HCT116 (cell line): Measurements from ENCODE around the gene DBR1. TPM values are rescaled to one million over a fixed set of nuclear protein-coding genes. Genes with fewer than 3 reads are reported as not detected.
A peak's percentile ranks its signal among the peaks of the same experiment; 100 is the strongest.

Experiments used
- ATAC-seq: fragments of 200-7000 bp; cut with Tn5 transposase; 2 replicates; pipeline ENCODE4 v1.9.1; 2020; ENCODE audit warnings: mild to moderate bottlenecking, moderate library complexity
- BruUV-seq: library from RNA; stranded (reverse); fragments of 400-500 nt; replicated peaks from 2 replicates; lab custom pipeline; 2021; lab: Mats Ljungman, UMichigan
- CTCF ChIA-PET: fragments of 300-600 bp; sonication (Branson Sonifier 250); formaldehyde crosslinking; loops from one replicate; lab custom pipeline; 2021; ENCODE audit warnings: antibody characterized with exemption; lab: Charles Lee
- POLR2A ChIA-PET: fragments of 300-600, 350-600 bp; sonication (Branson Sonifier 250); formaldehyde crosslinking; loops from one replicate; lab custom pipeline; 2021; ENCODE audit warnings: antibody characterized with exemption; lab: Charles Lee
- RAD21 ChIA-PET, 2 experiments: fragments of 300-600 bp; sonication (Branson Sonifier 250); formaldehyde crosslinking; loops; one replicate each; lab custom pipeline; 2023; ENCODE audit warnings: low total read pairs in 2 of 2; ENCODE audit not compliant: uncharacterized antibody in 2 of 2, unreplicated experiment in 2 of 2, low non-redundant PET in 1 of 2; lab: Charles Lee
- DNase-seq: peaks from one replicate; pipeline ENCODE4 v3.0.0-alpha.2; 2010; ENCODE audit warnings: low read depth, low spot score
- H2AFZ ChIP-seq: fragments of 200-600 bp; shearing (Covaris generic), sonication (generic); 2 replicates; pipeline ENCODE4 v1.6.1; 2017; ENCODE audit warnings: low read depth, mixed run types, mixed read lengths, antibody characterized with exemption, low read length; ENCODE audit not compliant: poor library complexity, severe bottlenecking
- H3K27ac ChIP-seq: 2 replicates; pipeline ENCODE4 v1.5.1; 2012; ENCODE audit warnings: low read depth, low read length
- H3K27me3 ChIP-seq: fragments of 200-600 bp; sonication (generic); 2 replicates; pipeline ENCODE4 v1.6.1; 2016; ENCODE audit warnings: mixed run types, low read length, mixed read lengths; ENCODE audit not compliant: insufficient read depth
- H3K36me3 ChIP-seq, 2 experiments: fragments of 200-500 bp in 1 of 2; fragments of 200-600 bp in 1 of 2; sonication (Bioruptor generic) in 1 of 2; sonication (generic) in 1 of 2; 2 replicates each; pipeline versions ENCODE4 v1.5.1 to v1.6.1; 2014 to 2016; ENCODE audit warnings: low read length in 2 of 2, inconsistent platforms in 1 of 2, mixed read lengths in 1 of 2, mixed run types in 1 of 2; ENCODE audit not compliant: insufficient read depth in 2 of 2, control insufficient read depth in 1 of 2
- H3K4me1 ChIP-seq, 2 experiments: fragments of 200-600 bp in 1 of 2; sonication (generic) in 1 of 2; 2 replicates each; pipeline versions ENCODE4 v1.5.1 to v1.6.1; 2012 to 2017; ENCODE audit warnings: low read length in 2 of 2, inconsistent platforms in 1 of 2, mild to moderate bottlenecking in 1 of 2, mixed read lengths in 1 of 2, mixed run types in 1 of 2, moderate library complexity in 1 of 2; ENCODE audit not compliant: insufficient read depth in 2 of 2, control insufficient read depth in 1 of 2
- H3K4me2 ChIP-seq: fragments of 200-600 bp; sonication (generic); 2 replicates; pipeline ENCODE4 v1.6.1; 2017; ENCODE audit warnings: mixed run types, low read length, mixed read lengths
- H3K4me3 ChIP-seq, 2 experiments: fragments of 200-600 bp in 1 of 2; sonication (generic) in 1 of 2; replicated peaks in 1 of 2; 2 replicates each; pipeline ENCODE4 v1.5.1; 2011 to 2016; ENCODE audit warnings: low read length in 2 of 2, control low read depth in 1 of 2, low read depth in 1 of 2, mild to moderate bottlenecking in 1 of 2, mixed read lengths in 1 of 2, mixed run types in 1 of 2
- H3K79me2 ChIP-seq: fragments of 200-600 bp; sonication (generic); 2 replicates; pipeline ENCODE4 v1.6.1; 2017; ENCODE audit warnings: mild to moderate bottlenecking, mixed run types, low read length, moderate library complexity, mixed read lengths; ENCODE audit not compliant: insufficient read depth
- H3K9ac ChIP-seq: fragments of 200-600 bp; sonication (generic); 2 replicates; pipeline ENCODE4 v1.6.1; 2016; ENCODE audit warnings: low read length, mixed read lengths
- H3K9me2 ChIP-seq: fragments of 200-600 bp; sonication (generic), shearing (Covaris generic); 2 replicates; pipeline ENCODE4 v1.6.1; 2017; ENCODE audit warnings: mixed run types, mild to moderate bottlenecking, moderate library complexity; ENCODE audit not compliant: insufficient read depth
- H3K9me3 ChIP-seq, 2 experiments: fragments of 200-500 bp in 1 of 2; fragments of 200-600 bp in 1 of 2; sonication (Bioruptor generic) in 1 of 2; sonication (generic) in 1 of 2; 2 replicates each; pipeline ENCODE4 v1.6.1; 2014 to 2017; ENCODE audit warnings: low read length in 2 of 2, mixed read lengths in 2 of 2, inconsistent platforms in 1 of 2, low read depth in 1 of 2, mild to moderate bottlenecking in 1 of 2, mixed run types in 1 of 2, moderate library complexity in 1 of 2; ENCODE audit not compliant: control insufficient read depth in 1 of 2, insufficient read depth in 1 of 2
- H4K20me1 ChIP-seq: fragments of 200-600 bp; sonication (generic), shearing (Covaris generic); 2 replicates; pipeline ENCODE4 v1.6.1; 2017; ENCODE audit warnings: mixed run types, mild to moderate bottlenecking, moderate library complexity; ENCODE audit not compliant: insufficient read depth
- ATF3 ChIP-seq: IDR thresholded peaks from 2 replicates; pipeline ENCODE4 v1.6.1; 2012
- CEBPB ChIP-seq: IDR thresholded peaks from 2 replicates; pipeline ENCODE4 v1.6.1; 2012; ENCODE audit warnings: low read depth
- CTCF ChIP-seq, 3 experiments: fragments of 200-600 bp in 1 of 3; sonication (generic) in 1 of 3; IDR thresholded peaks in 2 of 3; conservative IDR thresholded peaks in 1 of 3; 2 replicates each; pipeline ENCODE4 v1.5.1; 2012 to 2017; ENCODE audit warnings: low read depth in 2 of 3, low read length in 2 of 3, antibody characterized with exemption in 1 of 3, borderline replicate concordance in 1 of 3, control low read depth in 1 of 3, mild to moderate bottlenecking in 1 of 3, mixed read lengths in 1 of 3, mixed run types in 1 of 3, moderate library complexity in 1 of 3; ENCODE audit not compliant: insufficient read depth in 1 of 3
- ELF1 ChIP-seq: IDR thresholded peaks from 2 replicates; pipeline ENCODE4 v1.6.1; 2012; ENCODE audit warnings: low read depth, borderline replicate concordance
- EZH2phosphoT487 ChIP-seq: fragments of 200-600 bp; IDR thresholded peaks from 2 replicates; pipeline ENCODE4 v1.6.1; 2018; ENCODE audit warnings: antibody characterized with exemption, borderline replicate concordance
- JUND ChIP-seq: IDR thresholded peaks from 2 replicates; pipeline ENCODE4 v1.6.1; 2012
- POLR2A ChIP-seq: IDR thresholded peaks from 2 replicates; pipeline ENCODE4 v1.7.0; 2011; ENCODE audit warnings: borderline replicate concordance; ENCODE audit not compliant: insufficient read depth, insufficient read length; ENCODE audit errors: extremely low read depth
- POLR2AphosphoS5 ChIP-seq: IDR thresholded peaks from 2 replicates; pipeline ENCODE4 v1.6.1; 2011; ENCODE audit warnings: mild to moderate bottlenecking, low read depth, low read length, moderate library complexity
- RAD21 ChIP-seq: IDR thresholded peaks from 2 replicates; pipeline ENCODE4 v1.6.1; 2012; ENCODE audit warnings: low read depth, mild to moderate bottlenecking
- SIN3A ChIP-seq: IDR thresholded peaks from 2 replicates; pipeline ENCODE4 v1.6.1; 2012; ENCODE audit warnings: low read depth
- SP1 ChIP-seq: IDR thresholded peaks from 2 replicates; pipeline ENCODE4 v1.6.1; 2012; ENCODE audit warnings: low read depth
- TCF7L2 ChIP-seq: IDR thresholded peaks from 2 replicates; pipeline ENCODE4 v1.7.0; 2011; ENCODE audit warnings: borderline replicate concordance, inconsistent platforms; ENCODE audit not compliant: insufficient read depth, insufficient read length; ENCODE audit errors: extremely low read depth
- ZBTB33 ChIP-seq: IDR thresholded peaks from 2 replicates; pipeline ENCODE4 v1.6.1; 2011; ENCODE audit warnings: mild to moderate bottlenecking, low read length, moderate library complexity; ENCODE audit not compliant: insufficient replicate concordance; ENCODE audit errors: extremely low read depth
- ZFX ChIP-seq: fragments of 450-650 bp; IDR thresholded peaks from 2 replicates; pipeline ENCODE4 v1.6.1; 2017
- ZNF274 ChIP-seq: fragments of 200-500 bp; sonication (Bioruptor generic); IDR thresholded peaks from 2 replicates; pipeline ENCODE4 v1.6.1; 2014; ENCODE audit warnings: mild to moderate bottlenecking, low read depth, low read length, inconsistent platforms
- intact Hi-C: fragments of 100-400 bp; cut with micrococcal nuclease; formaldehyde crosslinking; loops from 2 replicates; pipeline ENCODE4 v1.10.0; 2022
- total RNA-seq: library from RNA; stranded (reverse); gene quantifications from one replicate; pipeline ENCODE4 v1.2.1, GENCODE V29; 2021; ENCODE audit not compliant: unreplicated experiment

The DBR1 gene
- total RNA-seq, 1 experiment from 2014 or later, result 21.6 TPM

- TF ChIP-seq CTCF (IDR thresholded peaks at IDR 0.05 in 2 of 3, conservative IDR thresholded peaks at IDR 0.05 in 1 of 3; ENCODE audit: borderline replicate concordance in 1 of 3, insufficient read depth in 1 of 3, low read depth in 2 of 3, low read length in 2 of 3) (peak in 2 of 3 experiments; percentile 34 to 44; a peak in 4 of 6 replicates), TCF7L2 (no peak), ZFX (peak; percentile 70), CEBPB (no peak)
Observed at GRCh38 chr3:138114988-138115971, 59.4 kb downstream of the DBR1 start, which contains the start of gene DZIP1L (continued).

GRCh38 chr3:138114431-138114918 lies 60.2 kb downstream of the DBR1 start:
- Histone ChIP-seq H3K9ac (peak overlapping the region; percentile 79), H3K79me2 (peaks cover 24% of the 10 kb centered on the region; the same call in 1 of the 2 replicates), H3K27ac (peak overlapping the region; percentile 91), H3K9me3 (no peaks in the 10 kb centered on the region), H3K27me3 (no peaks in the 10 kb centered on the region)
- RAD21 ChIA-PET, result no interaction called here
- ATAC-seq, result peak; percentile 12; the same call in 1 of the 2 replicates
- TF ChIP-seq SIN3A, result no peak
- no peak for TF ChIP-seq POLR2AphosphoS5
- TF ChIP-seq CEBPB, result no peak
- TF ChIP-seq ZNF274, result no peak
- no peak for TF ChIP-seq POLR2A
- TF ChIP-seq ZBTB33, result no peak
- no peak for TF ChIP-seq JUND
- no peak for TF ChIP-seq ATF3
- no peak for TF ChIP-seq EZH2phosphoT487
- TF ChIP-seq ELF1, result no peak
- no peak for TF ChIP-seq CTCF (IDR thresholded peaks at IDR 0.05 in 2 of 3, conservative IDR thresholded peaks at IDR 0.05 in 1 of 3; ENCODE audit: borderline replicate concordance in 1 of 3, insufficient read depth in 1 of 3, low read depth in 2 of 3, low read length in 2 of 3)
- TF ChIP-seq SP1, result no peak
- TF ChIP-seq RAD21, result no peak
- TF ChIP-seq, all 23 proteins: peak for 0
- peaks cover 13 to 39% of the 10 kb centered on the region in 2 experiments for H3K4me1 ChIP-seq
- intact Hi-C loops, result no loop called here
- POLR2A ChIA-PET, result no interaction called here
- H2AFZ ChIP-seq, result peak overlapping the region; percentile 90
- CTCF ChIA-PET, result no interaction called here
- DNase-seq, result no peak
- H3K4me2 ChIP-seq, result peak overlapping the region; percentile 100
- H4K20me1 ChIP-seq, result no peaks in the 10 kb centered on the region
- no peaks in the 10 kb centered on the region for H3K36me3 ChIP-seq
- H3K4me3 ChIP-seq, result peak overlapping the region; percentile 79 to 90
- TSS peak; percentile 42 for BruUV-seq
- H3K9me2 ChIP-seq, result no peaks in the 10 kb centered on the region
